Endothelial cell of coronary artery (primary cell): ENCODE data around the gene SKP2. TPM values are rescaled to one million over a fixed set of nuclear protein-coding genes. Genes with fewer than 3 reads are reported as not detected.

ENCODE experiments used
- total RNA-seq: library from RNA; depleted of rRNA; stranded (reverse); fragments of >200 nt; gene quantifications from 2 replicates; pipeline ENCODE4 v1.2.3, GENCODE V29; 2014

The SKP2 gene
- 14.3 and 19.6 TPM in 2 replicates for total RNA-seq

GRCh38 chr5:36151434-36152323 is at the start of gene SKP2, which contains the start of gene LMBRD2:
TSS of gene SKP2 (plus strand) at chr5:36152111. CDS start at chr5:36152263, 152 bp downstream.
TSS of gene LMBRD2 (minus strand) at chr5:36151887. CDS start at chr5:36143349, 8,538 bp downstream.

Other genes starting within 250 kb of the SKP2 start
- gene CAPSL, start 213.5 kb upstream of the SKP2 start, total RNA-seq: not detected in 2 replicates
- gene UGT3A1, start 160.7 kb upstream of the SKP2 start, total RNA-seq: not detected in 2 replicates
- not detected in 2 replicates for gene UGT3A2, start 85.2 kb upstream of the SKP2 start, total RNA-seq
- gene LMBRD2, start 224 bp upstream of the SKP2 start, total RNA-seq: 6.9 and 15.3 TPM in 2 replicates
- 13.9 and 15.9 TPM in 2 replicates for gene NADK2, start 89.8 kb downstream of the SKP2 start, total RNA-seq
- not detected in 2 replicates for gene RANBP3L, start 149.8 kb downstream of the SKP2 start, total RNA-seq